HEK293T (cell line): ENCODE results near the gene CD5L.

Experiments used
- BHLHE40 ChIP-seq: fragments of 450-650 bp; IDR thresholded peaks from 2 replicates; pipeline ENCODE4 v1.6.1; 2016; ENCODE audit warnings: mild to moderate bottlenecking, moderate library complexity, borderline replicate concordance
- FOXK2 ChIP-seq: fragments of 450-650 bp; IDR thresholded peaks from 2 replicates; pipeline ENCODE4 v1.6.1; 2016; ENCODE audit warnings: mild to moderate bottlenecking
- ZNF384 ChIP-seq: fragments of 450-650 bp; IDR thresholded peaks from 2 replicates; pipeline ENCODE4 v1.6.1; 2016

DNA sequence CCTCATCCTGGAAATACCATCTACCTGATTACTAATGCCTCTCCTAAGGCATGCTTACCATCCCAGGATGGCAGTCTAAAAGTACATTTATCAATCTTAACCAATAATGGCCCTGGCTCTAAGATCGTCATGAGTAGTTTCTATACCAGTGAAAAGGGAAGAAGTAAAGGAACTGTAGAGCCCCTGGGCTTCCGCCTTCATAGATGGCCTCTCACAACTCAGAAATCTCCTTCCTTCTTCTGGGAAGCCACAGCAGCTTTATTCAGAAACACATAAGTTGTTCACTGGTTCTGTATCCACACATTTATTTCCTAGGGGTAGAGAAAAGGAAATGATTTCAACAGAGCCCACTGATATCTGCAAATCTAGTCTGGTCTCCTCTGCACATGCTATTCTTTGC, 41.0 kb upstream of the CD5L start:
- TF ChIP-seq ZNF384 (no peak), FOXK2 (no peak), BHLHE40 (no peak)
